GM18520 (cell line): ENCODE results near the gene FAF1.

ENCODE experiments used
- ATAC-seq: cut with Tn5 transposase; IDR thresholded peaks from one replicate; pipeline ENCODE4 v1.9.1; 2021; ENCODE audit not compliant: unreplicated experiment

The FAF1 gene

DNA sequence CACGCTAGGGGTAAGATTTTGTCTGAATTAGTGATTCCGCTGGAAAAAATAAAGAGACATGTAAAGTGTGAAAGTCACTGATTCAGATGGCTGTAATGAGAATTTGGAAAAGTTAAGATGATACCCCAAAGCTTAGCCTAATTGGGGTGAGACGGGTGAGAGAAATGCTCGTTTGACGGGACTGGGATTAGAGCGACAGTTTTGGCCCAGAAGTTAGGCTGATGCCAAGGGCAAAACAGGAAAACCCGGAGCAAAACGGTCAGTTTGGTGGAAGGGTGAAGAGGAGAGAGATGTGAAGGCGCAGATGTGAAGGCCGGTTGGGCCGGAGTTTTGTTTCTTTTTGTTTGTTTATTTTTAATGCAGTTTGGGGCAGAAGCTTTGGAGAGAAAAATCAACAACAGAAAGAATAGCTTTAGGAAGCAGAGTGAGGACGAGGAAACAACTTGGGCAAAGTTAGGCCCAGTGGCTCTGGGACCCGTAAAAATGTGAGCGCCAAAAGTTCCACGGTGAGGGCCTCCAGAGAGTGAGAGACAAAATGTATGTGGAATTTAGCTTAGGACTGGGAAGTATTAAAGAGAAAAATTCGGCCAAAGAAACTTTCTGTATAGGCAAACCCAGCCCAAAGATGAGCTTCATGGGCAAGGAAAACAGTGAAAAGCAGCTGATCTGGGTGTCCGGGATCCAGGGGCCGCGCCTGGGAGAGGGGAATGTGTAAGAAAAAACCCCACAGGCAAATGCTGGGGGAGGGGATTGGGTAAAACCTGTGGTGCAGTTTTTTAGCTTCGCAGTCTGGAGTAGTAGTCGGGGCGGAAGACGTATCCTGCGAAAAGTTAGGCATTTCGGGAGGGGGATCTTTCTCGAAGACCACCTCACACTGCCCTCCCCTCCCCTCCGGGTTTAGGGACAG is 538.0 kb downstream of the FAF1 start:
- ATAC-seq: no peak

DNA sequence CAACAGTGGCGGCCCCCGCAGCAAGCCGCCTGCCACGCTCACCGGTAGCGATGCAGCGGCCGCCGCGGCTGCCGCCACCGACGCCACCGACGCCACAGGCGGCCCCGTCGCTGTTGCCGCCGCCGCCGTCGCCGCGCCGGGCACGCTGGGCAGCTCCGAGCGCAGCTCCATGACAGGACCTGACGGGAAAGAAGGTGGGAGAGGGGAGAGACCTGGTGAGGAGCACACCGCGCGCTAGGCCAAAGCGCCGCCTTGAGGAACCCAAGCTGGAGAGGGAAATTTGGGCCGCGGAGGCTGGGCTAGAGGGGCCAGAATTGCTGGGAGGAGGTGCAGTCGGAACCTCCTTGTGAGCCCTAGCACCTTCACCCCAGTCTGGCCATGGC is 538.7 kb downstream of the FAF1 start:
- no peak for ATAC-seq

DNA sequence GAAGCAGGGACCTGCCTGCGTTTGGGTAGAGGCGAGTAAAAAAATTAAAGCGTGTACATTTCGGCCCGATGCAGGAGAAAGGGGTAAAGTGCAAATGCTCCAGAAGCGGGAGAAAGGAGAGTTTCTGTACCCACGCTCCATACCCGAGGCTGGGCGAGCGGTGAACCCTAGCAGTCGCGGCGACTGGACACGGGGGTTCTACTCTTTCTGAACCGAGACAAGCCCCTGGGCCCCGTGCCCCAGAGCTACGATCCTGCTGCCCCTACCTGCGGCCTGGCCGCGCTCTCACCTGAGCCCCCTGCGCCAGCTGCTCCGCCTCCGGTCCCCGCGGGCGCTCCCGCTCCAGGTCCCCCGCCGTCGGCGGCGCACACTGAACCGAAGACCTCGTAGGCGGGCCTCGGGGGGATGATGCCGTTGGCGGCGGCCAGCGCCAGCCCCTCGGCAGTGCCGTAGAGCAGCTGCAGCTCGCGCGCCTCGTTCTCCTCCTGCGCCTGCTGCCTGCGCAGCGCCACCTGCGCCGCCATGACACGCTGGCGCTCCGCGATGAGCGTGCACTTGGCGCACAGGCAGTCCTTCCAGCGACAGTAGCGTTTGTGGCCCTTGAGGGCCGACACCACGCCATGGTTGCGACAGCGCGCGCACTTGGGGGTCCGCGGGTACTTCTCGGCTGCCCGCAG is 539.2 kb downstream of the FAF1 start:
- no peak for ATAC-seq

DNA sequence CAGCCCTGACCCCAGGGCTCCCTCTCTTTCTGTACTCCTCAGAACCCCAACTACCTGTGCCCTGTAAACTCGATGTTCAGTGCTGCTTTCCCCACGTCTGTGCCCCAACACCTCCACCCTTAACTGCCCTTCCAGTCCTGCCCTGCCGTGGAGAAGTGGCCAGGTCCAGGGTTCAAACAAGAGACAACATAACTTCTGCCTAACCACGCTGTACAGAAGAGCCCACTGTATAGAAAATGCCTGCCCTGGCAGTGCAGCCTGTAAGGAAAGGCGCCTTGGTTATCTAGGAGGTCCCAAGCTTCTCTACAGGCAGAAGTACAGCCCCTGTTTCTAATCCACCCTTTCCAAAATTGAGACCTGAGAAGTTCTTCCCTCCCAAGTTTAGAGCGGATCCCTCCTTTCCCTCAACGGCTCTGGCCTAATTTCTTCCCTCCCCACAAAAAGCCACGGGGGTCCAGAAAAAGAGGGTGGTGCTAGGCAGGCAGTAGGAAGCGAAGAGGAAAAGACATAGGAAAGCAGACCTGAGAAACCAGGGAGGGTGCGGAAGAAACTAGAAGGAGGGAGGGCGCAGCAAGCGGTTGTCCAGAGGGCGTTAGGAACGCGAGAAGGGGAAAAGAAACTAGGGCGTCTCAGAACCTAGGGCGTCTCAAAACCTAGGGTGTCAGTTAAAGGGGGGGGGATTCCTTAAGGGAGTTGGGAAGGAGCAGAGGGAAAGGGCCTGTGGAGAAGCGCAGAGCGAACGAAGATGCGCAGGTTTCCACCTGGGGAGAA is 540.0 kb downstream of the FAF1 start:
- no peak for ATAC-seq

DNA sequence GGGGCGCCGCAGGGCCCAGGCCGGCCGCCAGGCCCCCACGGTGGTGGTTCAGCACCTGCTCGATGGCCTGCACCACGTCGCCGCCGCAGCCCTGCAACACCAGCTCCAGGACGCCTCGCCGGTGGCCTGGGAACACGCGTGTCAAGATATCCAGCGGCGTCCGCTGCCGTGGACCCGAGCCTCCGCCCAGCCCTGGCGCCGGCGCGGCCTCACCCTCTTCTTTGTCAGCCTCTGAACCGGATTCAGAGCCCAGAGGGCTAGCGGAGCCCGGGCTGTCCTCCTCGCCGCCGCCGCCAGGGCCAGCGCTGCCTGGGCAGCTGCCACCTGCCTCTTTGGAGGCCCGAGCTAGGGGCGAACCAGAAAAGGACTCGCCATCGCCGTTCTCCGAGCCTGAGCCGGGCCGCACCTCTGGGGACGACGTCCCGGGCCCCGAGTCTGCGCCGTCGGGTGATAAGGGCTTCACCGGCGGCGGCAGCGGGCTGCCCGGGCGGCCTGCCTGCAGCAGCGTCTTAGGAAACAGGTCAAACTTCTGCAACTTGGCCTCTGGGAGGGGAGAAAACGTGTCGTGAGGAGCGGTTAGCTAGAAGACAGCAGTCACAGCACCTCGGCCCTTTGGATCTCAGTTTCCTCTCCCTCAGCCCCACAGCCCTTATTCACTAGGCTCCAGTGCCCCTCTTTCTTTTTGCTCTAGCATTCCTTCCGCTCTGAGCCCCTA is 540.7 kb downstream of the FAF1 start:
- ATAC-seq: no peak

DNA sequence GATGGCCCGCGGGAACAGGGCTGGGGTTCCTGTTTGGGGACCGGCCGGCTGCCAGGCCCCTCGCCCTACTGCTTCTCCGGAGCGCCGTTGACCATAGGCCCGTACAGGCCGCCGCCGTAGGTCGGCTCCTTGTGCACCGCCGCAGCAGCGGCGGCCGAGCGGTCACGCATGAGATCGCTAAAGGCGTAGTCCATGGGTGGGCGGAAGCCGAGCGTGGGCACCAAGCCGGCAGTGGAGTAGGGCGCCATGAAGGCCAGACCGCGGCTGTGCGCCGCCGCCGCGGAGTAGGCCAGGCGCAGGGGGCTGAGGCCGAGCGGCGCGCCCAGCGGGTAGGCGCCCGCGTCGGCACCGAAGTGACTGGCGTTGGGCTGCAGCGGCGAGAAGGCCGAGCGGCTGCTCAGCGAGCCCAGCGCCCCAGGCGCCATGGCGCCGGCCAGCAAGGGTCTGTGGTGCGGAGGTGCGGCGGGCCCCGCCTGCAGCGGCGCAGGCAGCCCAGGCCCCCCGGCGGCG is 541.4 kb downstream of the FAF1 start:
- no peak for ATAC-seq

DNA sequence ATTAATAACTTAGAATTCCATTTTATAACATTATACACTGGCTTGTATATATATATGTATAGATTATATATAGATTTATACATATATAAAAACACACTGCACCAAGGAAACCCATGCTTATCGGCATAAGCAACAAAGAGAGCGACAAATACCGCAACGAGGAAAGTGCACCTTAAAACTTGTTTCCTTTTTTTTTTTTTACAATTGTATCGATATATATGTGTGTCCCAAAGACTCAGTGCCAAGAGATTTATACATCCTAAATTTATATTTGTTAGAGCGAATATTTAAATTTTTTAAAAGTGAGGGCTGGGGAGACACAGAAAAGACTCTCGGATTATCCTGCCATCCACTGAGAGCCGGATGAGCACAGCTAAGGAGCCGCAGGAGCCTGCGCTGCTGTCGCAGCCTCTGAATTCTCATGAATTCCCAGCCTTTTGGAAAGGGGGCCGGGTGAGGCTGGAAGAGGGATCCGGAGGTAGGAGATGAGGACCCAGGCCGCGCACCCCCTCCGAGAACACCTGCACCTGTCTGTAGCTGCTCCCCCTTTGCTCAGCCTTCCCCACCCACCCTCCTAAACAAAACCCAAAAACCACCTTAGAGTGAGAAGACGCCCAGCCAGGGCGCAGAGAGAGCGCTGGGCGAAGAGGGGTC is 542.0 kb downstream of the FAF1 start:
- no peak for ATAC-seq

DNA sequence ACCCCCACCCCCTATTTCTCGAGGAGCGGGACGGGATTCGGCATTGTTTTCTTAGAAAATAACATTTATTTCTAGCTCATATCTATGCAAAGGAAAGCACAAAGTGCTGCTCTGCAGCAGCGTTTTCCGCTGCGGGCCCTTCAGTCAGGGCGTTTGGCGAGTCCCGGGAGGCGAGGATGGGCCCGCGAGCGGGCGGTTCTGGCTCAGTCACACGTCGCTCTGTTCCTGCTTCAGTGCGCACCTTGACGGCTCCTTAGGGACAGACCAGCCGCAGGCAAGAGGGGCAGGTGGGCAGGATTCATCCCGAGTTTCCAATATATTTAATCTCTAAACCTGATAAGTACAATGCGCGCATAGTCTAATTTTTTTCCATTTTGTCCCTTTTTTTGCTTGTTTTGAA is 542.6 kb downstream of the FAF1 start:
- ATAC-seq: no peak

DNA sequence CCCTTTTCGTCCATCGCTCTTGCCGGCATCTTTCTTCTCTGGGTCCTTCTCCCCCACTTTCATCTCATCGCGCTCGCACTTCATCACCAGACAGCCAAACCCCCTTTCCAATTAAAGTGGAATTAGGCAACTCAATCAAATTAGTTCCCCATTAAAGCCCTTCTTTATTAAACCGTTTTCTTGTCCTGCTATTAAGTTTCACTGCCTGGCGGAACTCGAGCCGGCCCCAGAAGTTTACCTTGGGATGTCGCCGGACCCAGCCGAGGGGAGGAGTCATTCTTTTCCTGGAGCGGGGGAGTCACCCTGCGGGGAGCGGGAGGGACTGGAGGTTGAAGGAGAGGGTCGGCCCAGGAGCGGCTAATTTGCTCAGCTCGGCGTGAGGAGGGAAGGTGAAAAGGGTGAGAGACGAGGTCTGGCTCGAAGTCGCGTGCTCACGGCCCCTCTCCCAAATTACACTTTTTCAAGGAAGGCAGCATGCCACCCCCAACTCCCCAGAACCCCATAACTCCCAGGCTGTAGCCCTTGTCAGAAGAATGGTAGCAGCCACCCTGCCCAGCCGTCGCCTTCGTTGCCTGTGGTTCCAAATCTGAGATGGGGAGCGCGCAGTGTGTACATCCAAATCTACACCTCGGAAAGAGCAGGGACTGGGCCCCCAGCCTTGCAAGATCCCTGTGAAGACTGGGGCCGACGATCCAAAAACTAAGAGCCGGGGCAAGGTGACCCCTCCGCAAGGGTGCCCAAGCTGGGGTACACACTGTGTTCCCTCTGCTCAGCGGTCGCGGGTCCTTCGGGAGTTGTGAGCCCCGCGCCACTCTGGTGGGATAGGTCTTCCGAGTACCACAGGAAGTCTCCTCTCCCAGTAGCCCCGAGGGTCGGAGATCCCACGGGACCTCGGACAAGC is 543.3 kb downstream of the FAF1 start:
- ATAC-seq: no peak

DNA sequence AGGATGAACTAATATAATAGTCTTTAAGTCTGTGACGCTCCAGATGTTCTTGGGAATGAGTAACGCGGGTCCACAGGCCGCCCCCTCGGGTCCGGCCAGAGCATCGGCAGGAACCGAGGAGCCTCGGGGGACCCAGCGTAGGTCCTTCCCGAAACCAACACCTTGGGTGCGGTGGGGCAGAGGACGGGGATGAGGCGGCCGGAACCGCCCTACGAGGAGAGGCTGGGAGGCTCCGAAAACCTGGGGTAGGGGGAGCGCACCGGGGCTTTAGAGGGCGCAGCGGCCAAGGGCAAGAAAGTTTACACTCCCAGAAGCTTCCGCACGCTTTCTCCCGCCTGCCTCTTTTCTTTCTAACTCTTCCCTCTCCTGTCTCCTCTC is 543.9 kb downstream of the FAF1 start:
- no peak for ATAC-seq

DNA sequence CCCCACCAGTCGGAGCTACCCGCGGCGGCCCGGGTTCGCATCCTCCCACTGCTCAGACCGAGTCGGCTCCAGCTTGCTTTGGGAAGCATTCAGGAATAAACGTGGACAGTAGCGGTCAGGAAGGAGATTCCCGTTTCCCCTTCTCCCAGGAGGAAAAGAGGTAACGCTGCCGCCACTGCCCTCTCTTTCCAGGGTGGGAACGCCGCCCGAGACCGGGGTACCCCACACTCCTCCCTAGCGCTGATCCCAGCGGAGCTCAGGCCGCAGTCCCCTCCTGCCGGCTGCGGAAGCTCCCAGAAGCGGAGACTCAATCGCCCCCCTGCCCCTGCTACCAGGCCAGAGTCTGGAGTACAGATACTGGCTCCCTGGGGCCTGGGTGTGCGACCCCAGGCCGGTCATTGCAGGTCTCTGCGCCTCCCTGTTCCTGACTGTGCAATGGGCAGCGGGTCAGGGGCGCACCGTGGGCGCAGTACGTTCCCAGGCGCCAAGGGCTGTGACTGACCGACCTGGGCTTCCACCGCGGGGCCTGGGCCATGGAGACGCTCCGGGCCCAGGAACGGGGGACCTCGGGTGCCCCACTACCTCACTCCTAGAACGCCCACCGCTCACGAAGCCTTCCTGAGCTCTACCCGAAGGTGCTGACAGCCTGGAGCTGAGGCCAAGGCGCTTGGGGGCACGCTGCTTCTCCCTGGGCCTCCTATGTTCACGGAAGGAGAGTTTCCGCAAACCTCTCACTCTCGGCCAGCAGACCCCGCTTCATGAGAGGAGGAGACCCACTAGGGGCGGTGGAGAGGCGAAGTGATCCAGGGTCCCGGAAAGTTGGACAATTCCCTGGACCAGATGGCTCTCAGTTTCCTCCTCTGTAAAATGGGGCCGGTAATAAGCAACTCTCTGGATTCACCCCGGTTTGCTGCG is 544.6 kb downstream of the FAF1 start:
- no peak for ATAC-seq

DNA sequence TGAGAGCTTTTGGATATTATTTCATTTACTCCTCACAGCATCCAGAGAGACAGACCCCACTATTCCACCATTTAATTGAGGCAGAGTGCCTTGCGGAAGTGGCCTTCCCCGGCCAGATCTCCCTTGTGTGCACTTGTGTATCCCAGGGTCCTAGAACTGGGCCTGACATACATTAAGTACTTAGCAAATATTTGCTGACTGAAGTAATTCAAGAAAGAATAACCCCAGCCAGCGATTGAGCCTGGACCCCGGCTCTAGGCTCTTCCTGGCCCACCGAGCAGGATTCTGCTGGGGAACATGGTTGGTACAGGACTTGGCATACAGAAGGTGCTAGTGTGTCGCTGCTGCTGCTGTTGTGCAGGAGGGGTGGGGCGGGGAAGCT is 545.2 kb downstream of the FAF1 start:
- no peak for ATAC-seq

DNA sequence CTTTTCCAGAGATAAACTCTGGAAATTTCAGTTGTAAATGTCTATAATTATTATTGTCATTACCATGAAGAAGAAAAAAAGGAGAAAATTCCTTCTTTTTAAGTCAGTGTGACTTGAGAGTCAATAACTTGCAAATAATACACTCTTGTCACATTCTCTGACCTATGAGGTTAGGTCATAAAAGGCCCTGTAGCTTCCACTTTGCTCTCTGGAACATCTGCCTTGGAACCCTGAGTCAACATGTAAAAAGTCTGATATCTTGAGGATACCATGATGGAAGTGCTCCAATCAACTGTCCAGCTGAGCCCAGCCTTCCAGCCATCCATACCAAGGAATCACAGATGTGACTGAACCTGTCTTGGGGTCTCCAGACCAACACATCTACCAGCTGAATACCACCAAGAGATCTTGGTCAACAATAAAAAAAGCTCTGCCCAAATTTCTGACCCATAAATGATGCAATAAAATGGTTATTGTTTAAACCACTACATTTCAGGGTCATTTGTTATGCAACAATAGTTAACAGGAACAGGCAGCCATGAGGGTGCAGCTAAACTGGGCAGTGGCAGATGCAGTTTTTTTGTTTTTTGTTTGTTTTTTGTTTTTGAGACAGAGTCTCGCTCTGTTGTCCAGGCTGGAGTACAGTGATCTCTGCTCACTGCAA is 547.1 kb downstream of the FAF1 start:
- ATAC-seq: no peak

DNA sequence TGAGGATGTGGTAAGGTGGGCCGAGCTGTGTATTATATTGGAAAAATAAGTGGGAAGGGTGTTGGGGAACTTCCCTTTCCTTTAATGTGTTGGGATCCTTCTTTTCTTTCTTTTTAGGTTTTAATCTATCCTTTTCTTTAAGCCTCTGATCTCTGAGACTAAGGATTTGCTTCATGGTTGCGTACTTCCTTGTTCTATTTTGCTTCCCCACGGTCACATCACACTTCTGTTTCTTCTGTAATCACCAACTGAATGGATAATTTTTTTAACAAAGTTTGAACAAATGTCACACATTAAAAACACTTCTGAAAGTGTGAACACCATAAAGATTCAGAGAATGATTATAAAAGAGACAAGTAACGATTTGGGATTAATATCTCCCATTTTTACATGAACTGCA is 554.3 kb downstream of the FAF1 start:
- ATAC-seq: no peak

DNA sequence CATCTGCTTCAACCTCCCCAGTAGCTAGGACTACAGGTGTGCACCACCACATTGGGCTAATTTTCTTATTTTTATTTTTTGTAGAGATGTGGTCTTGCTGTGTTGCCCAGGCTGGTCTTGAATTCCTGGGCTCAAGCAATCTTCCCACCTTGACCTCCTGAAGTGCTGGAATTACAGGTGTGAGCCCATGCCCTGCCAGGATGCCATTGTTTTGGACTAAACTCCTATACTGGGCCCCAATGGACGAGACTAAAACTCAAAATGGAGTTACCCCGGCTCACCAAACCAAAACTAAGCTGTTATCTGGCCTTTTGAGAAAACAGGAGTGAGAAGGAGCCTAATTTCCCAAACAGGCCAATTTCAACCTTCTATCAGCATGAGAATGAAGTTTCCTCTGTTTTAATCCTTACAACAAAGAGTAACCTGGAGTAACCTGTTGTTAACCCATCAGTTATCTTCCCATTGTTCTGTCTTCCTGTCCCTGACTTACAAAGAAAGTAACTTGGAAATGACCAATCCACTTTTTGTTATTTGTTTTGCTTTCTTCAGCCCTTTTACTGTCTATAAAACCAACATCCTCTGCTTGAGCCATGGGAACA is 566.4 kb downstream of the FAF1 start:
- no peak for ATAC-seq
